Natural killer cell (primary cell): ENCODE results near the gene RGS6. TPM values are rescaled to one million over a fixed set of nuclear protein-coding genes. Genes with fewer than 3 reads are reported as not detected.

ENCODE experiments used
- ATAC-seq, 3 donors: fragments of 150-1000 bp in 2 of 3; fragments of 200-7000 bp in 1 of 3; cut with Tn5 transposase; 1 replicate in 1 of 3; 2 replicates in 2 of 3; pipeline ENCODE4 v1.10.0; 2021; ENCODE audit warnings: mild to moderate bottlenecking in 2 of 3, moderate library complexity in 2 of 3
- DNase-seq, 2 donors: peaks; one replicate each; pipeline versions ENCODE4 v3.0.0 to v3.0.0-alpha.2; 2013 to 2021; ENCODE audit warnings: mixed read lengths in 1 of 2
- H3K27ac ChIP-seq: one replicate; pipeline ENCODE4 v1.5.1; 2013; ENCODE audit warnings: mild to moderate bottlenecking, low read length
- H3K27me3 ChIP-seq: one replicate; pipeline ENCODE4 v1.6.1; 2013; ENCODE audit warnings: low read length; ENCODE audit not compliant: control insufficient read depth, insufficient read depth
- H3K36me3 ChIP-seq: one replicate; pipeline ENCODE4 v1.6.1; 2013; ENCODE audit warnings: low read length; ENCODE audit not compliant: control insufficient read depth, insufficient read depth
- H3K4me1 ChIP-seq: one replicate; pipeline ENCODE4 v1.6.1; 2013; ENCODE audit warnings: low read length; ENCODE audit not compliant: control insufficient read depth, insufficient read depth
- H3K4me3 ChIP-seq: one replicate; pipeline ENCODE4 v1.5.1; 2013; ENCODE audit warnings: low read length
- H3K9me3 ChIP-seq: one replicate; pipeline ENCODE4 v1.6.1; 2013; ENCODE audit warnings: low read length; ENCODE audit not compliant: control insufficient read depth, insufficient read depth
- H3K27ac Mint-ChIP-seq, 2 donors: one replicate each; pipeline ENCODE4 v1.8.0; 2022; ENCODE audit warnings: mild to moderate bottlenecking in 2 of 2, mixed read lengths in 2 of 2, moderate library complexity in 1 of 2
- H3K27me3 Mint-ChIP-seq, 2 donors: one replicate each; pipeline ENCODE4 v1.8.0; 2022; ENCODE audit warnings: low read depth in 2 of 2, mixed read lengths in 2 of 2
- H3K36me3 Mint-ChIP-seq: one replicate; pipeline ENCODE4 v1.8.0; 2022; ENCODE audit warnings: mixed read lengths
- H3K4me1 Mint-ChIP-seq, 2 donors: one replicate each; pipeline ENCODE4 v1.8.0; 2022; ENCODE audit warnings: mixed read lengths in 2 of 2
- H3K4me3 Mint-ChIP-seq: one replicate; pipeline ENCODE4 v1.8.0; 2022; ENCODE audit warnings: mild to moderate bottlenecking, moderate library complexity, mixed read lengths
- H3K9me3 Mint-ChIP-seq, 2 donors: one replicate each; pipeline ENCODE4 v1.8.0; 2022; ENCODE audit warnings: mixed read lengths in 2 of 2
- WGBS: methylation state at CpG from one replicate; pipeline ENCODE4 v1.1.7; 2013; ENCODE audit warnings: missing lambda C conversion rate; ENCODE audit not compliant: insufficient coverage; 5-methylcytosine and 5-hydroxymethylcytosine counted together
- intact Hi-C: fragments of 100-400 bp; cut with micrococcal nuclease; formaldehyde crosslinking; loops from one replicate; pipeline ENCODE4 v1.14.2; 2022
- total RNA-seq, 4 donors: library from RNA; stranded (reverse); fragments of 120-200 nt in 1 of 4; gene quantifications; one replicate each; pipeline versions ENCODE4 v1.2.3 to v1.2.4, GENCODE V29; 2013 to 2022
- TF ChIP-seq, protein P1 (sequence below): fragments of 200-600 bp; IDR thresholded peaks from one replicate; pipeline ENCODE4 v1.8.0; 2022; ENCODE audit warnings: antibody characterized with exemption

RGS6 gene
- total RNA-seq, 3 donors from 2014 or later (not counting 1 experiment from before 2014, with no cell fraction given), result 0.75 to 1.4 TPM; not detected in 1

DNA sequence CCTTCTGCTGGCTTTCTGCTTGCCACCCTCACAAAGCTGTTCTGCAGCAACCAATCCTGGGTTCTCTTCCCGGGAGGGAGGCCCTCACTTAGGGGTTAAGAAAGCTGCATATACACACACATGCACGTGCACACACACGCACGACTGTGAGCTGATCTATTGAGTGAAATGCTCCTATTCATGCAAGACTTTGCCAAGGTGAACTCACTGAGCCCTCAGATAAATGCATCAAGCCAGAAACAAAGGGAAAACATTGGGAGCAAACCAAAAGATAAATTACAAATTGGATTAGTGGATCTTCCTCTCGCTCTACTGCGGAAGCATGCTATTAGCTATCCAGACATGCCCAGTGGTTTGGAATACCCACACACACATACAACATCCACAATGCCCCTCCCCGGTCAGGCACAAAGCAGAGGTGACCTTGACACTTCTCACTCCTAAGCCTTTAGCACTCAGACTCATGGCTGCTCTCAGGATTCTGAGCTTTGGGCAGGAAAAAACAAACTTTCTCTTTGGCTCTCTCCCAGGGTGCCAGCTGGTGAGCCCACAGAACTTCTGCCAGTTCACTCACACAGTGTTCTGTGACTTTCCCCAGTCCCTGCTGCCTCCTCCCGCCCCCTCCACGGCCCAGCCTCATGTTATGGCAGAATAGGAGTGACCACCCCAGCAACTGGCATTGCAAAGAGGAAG is 641.6 kb downstream of the RGS6 start:
- H3K4me1 Mint-ChIP-seq, result no peaks in the 10 kb centered on the region
- no peaks in the 10 kb centered on the region for H3K36me3 Mint-ChIP-seq
- Histone ChIP-seq H3K36me3 (no peaks in the 10 kb centered on the region), H3K4me3 (no peak overlapping the region), H3K9me3 (no peaks in the 10 kb centered on the region), H3K27me3 (peaks cover 4% of the 10 kb centered on the region), H3K27ac (no peak overlapping the region), H3K4me1 (no peaks in the 10 kb centered on the region)
- no peak overlapping the region for H3K27ac Mint-ChIP-seq
- peaks cover 67 to 92% of the 10 kb centered on the region in 2 donors for H3K27me3 Mint-ChIP-seq
- no peak overlapping the region for H3K4me3 Mint-ChIP-seq
- intact Hi-C loops, result no loop called here
- TF ChIP-seq, protein P1, sequence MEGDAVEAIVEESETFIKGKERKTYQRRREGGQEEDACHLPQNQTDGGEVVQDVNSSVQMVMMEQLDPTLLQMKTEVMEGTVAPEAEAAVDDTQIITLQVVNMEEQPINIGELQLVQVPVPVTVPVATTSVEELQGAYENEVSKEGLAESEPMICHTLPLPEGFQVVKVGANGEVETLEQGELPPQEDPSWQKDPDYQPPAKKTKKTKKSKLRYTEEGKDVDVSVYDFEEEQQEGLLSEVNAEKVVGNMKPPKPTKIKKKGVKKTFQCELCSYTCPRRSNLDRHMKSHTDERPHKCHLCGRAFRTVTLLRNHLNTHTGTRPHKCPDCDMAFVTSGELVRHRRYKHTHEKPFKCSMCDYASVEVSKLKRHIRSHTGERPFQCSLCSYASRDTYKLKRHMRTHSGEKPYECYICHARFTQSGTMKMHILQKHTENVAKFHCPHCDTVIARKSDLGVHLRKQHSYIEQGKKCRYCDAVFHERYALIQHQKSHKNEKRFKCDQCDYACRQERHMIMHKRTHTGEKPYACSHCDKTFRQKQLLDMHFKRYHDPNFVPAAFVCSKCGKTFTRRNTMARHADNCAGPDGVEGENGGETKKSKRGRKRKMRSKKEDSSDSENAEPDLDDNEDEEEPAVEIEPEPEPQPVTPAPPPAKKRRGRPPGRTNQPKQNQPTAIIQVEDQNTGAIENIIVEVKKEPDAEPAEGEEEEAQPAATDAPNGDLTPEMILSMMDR, result no peak
- H3K9me3 Mint-ChIP-seq, result no peaks in the 10 kb centered on the region
- WGBS, result 89% methylated on average over 9 of the region's 9 CpGs
- no peak for ATAC-seq
- DNase-seq, result no peak

DNA sequence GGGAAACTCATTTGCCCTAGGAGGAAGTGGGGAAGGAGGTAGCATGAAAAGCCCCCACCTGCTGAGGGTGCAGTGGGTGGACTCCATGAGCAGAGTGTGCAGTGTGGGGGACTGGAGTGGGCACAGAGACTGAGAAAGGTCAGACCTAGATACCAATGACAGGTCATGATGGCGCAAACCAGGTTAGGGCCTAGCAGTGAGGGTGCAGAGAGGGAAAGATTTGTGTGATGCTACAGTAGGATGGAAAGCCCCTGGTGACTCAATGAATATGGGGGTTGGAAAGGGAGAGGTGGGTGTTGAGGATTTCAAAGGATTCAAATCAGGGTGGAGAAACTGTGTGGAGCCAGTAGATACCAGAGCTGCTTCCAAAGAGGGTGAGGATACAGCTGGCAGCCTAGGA is 642.5 kb downstream of the RGS6 start:
- no peaks in the 10 kb centered on the region for H3K36me3 ChIP-seq
- DNase-seq (no peak), ATAC-seq (no peak)
- H3K27me3 ChIP-seq, result peaks cover 4% of the 10 kb centered on the region
- TF ChIP-seq, protein P1, result no peak
- H3K9me3 ChIP-seq, result no peaks in the 10 kb centered on the region
- intact Hi-C loops, result no loop called here
- H3K27ac ChIP-seq, result no peak overlapping the region
- H3K4me1 ChIP-seq, result no peaks in the 10 kb centered on the region
- peaks cover 69 to 98% of the 10 kb centered on the region in 2 donors for H3K27me3 Mint-ChIP-seq
- 100% methylated on average over 1 of the region's 1 CpG for WGBS
- H3K4me1 Mint-ChIP-seq, result no peaks in the 10 kb centered on the region
- no peaks in the 10 kb centered on the region for H3K9me3 Mint-ChIP-seq
- H3K4me3 Mint-ChIP-seq, result no peak overlapping the region
- H3K27ac Mint-ChIP-seq, result no peak overlapping the region
- no peaks in the 10 kb centered on the region for H3K36me3 Mint-ChIP-seq
- no peak overlapping the region for H3K4me3 ChIP-seq

DNA sequence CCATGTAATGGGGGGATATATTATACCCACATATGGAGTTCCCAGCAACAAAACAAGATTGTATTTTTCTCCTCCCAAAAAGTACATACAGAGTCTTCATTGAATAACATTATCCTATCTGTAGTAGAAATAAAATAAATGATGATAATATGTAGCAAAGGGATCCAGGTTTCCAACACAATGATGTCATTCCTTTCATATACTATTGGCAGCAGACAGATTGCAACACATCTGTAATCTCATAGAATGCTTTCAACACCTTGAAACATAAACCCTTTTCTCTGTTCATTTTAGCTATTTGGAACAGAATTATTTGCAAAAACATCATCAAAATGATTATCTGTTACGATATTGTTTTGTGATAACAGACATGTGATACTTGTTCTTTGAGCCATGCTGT is 644.0 kb downstream of the RGS6 start:
- ATAC-seq (no peak), DNase-seq (no peak)
- TF ChIP-seq, protein P1, result no peak
- no peak overlapping the region for H3K27ac ChIP-seq
- Mint-ChIP-seq H3K27me3 (peaks cover 67 to 91% of the 10 kb centered on the region in 2 donors), H3K36me3 (no peaks in the 10 kb centered on the region), H3K4me3 (no peak overlapping the region), H3K27ac (no peak overlapping the region), H3K4me1 (no peaks in the 10 kb centered on the region), H3K9me3 (no peaks in the 10 kb centered on the region)
- no peak overlapping the region for H3K4me3 ChIP-seq
- 100% methylated on average over 1 of the region's 1 CpG for WGBS
- intact Hi-C loops, result no loop called here
- peaks cover 2% of the 10 kb centered on the region for H3K27me3 ChIP-seq
- H3K4me1 ChIP-seq, result no peaks in the 10 kb centered on the region
- no peaks in the 10 kb centered on the region for H3K36me3 ChIP-seq
- H3K9me3 ChIP-seq, result no peaks in the 10 kb centered on the region

DNA sequence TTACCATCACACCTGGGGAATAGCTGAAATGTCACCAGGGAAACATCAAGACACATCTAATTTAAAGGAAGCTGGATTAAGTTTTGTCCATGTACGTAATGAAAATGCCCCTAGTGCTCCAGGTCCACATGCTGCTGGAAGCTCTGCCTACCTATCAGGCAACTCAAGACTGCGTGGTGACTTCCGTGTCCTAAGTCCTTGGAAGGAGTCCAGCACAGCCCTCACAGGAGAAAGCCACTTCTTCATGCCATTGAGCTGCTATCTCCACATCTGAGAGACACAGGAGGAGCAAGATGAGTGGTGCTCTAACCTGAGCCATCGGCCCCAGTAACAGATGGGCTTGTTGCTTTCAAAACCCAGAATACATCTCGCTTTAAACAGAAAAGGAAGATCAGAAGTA is 645.3 kb downstream of the RGS6 start:
- DNase-seq (no peak), ATAC-seq (no peak)
- H3K9me3 ChIP-seq, result no peaks in the 10 kb centered on the region
- no peak overlapping the region for H3K4me3 ChIP-seq
- no peaks in the 10 kb centered on the region for H3K9me3 Mint-ChIP-seq
- peaks cover 7% of the 10 kb centered on the region for H3K27me3 ChIP-seq
- WGBS, result 74% methylated on average over 5 of the region's 5 CpGs
- H3K27ac ChIP-seq, result no peak overlapping the region
- H3K27me3 Mint-ChIP-seq, result peaks cover 68 to 91% of the 10 kb centered on the region in 2 donors
- H3K4me3 Mint-ChIP-seq, result no peak overlapping the region
- no peaks in the 10 kb centered on the region for H3K4me1 Mint-ChIP-seq
- intact Hi-C loops, result no loop called here
- no peak overlapping the region for H3K27ac Mint-ChIP-seq
- no peaks in the 10 kb centered on the region for H3K36me3 ChIP-seq
- H3K4me1 ChIP-seq, result no peaks in the 10 kb centered on the region
- TF ChIP-seq, protein P1, result no peak
- no peaks in the 10 kb centered on the region for H3K36me3 Mint-ChIP-seq
